ENCODE data around the gene SLC24A3.

GRCh38 chr20:19427913-19428312, 215.5 kb downstream of the SLC24A3 start:
- TF ChIP-seq, protein P1, sequence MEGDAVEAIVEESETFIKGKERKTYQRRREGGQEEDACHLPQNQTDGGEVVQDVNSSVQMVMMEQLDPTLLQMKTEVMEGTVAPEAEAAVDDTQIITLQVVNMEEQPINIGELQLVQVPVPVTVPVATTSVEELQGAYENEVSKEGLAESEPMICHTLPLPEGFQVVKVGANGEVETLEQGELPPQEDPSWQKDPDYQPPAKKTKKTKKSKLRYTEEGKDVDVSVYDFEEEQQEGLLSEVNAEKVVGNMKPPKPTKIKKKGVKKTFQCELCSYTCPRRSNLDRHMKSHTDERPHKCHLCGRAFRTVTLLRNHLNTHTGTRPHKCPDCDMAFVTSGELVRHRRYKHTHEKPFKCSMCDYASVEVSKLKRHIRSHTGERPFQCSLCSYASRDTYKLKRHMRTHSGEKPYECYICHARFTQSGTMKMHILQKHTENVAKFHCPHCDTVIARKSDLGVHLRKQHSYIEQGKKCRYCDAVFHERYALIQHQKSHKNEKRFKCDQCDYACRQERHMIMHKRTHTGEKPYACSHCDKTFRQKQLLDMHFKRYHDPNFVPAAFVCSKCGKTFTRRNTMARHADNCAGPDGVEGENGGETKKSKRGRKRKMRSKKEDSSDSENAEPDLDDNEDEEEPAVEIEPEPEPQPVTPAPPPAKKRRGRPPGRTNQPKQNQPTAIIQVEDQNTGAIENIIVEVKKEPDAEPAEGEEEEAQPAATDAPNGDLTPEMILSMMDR (conservative IDR thresholded peaks at IDR 0.05; ENCODE audit: low read length): no peak
- TF ChIP-seq EZH2phosphoT487 (IDR thresholded peaks at IDR 0.05; ENCODE audit: borderline replicate concordance, low read depth, low read length): no peak

All from OCI-LY7 (cell line).